ENCODE results near the gene SASH1.

DNA sequence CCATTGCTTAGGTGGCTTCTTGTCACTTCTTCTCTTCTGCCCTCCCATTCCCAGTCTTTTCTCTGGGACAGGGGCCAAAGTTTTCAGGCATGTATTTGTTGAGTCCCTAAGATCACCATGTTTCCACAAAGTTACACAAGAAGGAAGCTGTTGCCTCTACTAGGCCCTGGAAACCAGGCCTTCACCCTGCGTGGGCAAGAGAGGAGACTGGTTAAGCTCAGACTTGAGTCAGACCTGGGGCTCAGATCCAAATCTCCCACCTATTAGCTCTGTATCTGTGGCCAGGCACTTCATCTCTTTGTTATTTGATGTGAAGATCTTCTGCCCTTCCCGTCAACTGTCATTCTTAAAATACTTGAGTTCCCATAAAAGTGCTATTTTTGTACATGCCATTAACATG, 154.6 kb downstream of the SASH1 start:
- TF ChIP-seq, protein P1, sequence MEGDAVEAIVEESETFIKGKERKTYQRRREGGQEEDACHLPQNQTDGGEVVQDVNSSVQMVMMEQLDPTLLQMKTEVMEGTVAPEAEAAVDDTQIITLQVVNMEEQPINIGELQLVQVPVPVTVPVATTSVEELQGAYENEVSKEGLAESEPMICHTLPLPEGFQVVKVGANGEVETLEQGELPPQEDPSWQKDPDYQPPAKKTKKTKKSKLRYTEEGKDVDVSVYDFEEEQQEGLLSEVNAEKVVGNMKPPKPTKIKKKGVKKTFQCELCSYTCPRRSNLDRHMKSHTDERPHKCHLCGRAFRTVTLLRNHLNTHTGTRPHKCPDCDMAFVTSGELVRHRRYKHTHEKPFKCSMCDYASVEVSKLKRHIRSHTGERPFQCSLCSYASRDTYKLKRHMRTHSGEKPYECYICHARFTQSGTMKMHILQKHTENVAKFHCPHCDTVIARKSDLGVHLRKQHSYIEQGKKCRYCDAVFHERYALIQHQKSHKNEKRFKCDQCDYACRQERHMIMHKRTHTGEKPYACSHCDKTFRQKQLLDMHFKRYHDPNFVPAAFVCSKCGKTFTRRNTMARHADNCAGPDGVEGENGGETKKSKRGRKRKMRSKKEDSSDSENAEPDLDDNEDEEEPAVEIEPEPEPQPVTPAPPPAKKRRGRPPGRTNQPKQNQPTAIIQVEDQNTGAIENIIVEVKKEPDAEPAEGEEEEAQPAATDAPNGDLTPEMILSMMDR (IDR thresholded peaks at IDR 0.05; ENCODE audit: low read length) = no peak
- no peak for TF ChIP-seq EZH2phosphoT487 (IDR thresholded peaks at IDR 0.05; ENCODE audit: low read length)
